B cell (primary cell): ENCODE data around the gene CKAP5.

Experiments used
- EZH2 ChIP-seq: IDR thresholded peaks from 2 replicates; pipeline ENCODE4 v1.6.1; 2012; ENCODE audit warnings: borderline replicate concordance, low read depth, mild to moderate bottlenecking, moderate library complexity, low read length; ENCODE audit not compliant: insufficient read depth, poor library complexity, severe bottlenecking
- TF ChIP-seq, protein P1 (sequence below): fragments of 200-600 bp; IDR thresholded peaks from one replicate; pipeline ENCODE4 v1.8.0; 2022; ENCODE audit warnings: antibody characterized with exemption, mild to moderate bottlenecking

DNA sequence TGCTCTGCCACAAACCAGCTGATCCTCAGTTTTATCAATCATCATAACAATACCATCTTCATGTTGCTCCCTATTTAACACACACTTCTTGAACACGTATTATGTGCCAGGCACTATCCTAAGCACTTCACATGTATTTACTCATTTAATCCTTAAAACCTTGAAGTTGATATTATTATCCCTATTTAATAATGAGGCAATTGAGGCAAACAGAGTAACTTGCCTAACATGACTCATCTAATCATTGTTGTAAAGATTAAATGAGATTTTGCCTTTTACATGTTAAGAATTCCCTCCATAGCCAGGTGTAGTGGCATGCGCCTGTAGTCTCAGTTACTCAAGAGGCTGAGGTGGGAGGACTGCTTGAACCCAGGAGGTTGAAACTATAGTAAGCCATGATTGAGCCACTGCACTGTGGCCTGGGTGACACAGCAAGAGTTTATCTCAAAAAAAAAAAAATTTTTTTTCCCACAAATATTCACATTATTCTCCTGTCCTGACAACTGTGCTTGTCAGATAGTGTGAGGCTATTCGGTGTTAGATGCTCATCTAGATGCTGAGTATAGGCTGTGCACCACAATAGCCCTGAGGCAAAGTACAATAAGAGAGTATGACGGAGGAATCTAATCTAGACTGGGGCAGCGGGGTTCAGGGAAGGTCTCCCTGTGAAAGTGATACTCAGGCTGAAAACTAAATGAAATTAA, 13.4 kb downstream of the CKAP5 start:
- TF ChIP-seq, protein P1, sequence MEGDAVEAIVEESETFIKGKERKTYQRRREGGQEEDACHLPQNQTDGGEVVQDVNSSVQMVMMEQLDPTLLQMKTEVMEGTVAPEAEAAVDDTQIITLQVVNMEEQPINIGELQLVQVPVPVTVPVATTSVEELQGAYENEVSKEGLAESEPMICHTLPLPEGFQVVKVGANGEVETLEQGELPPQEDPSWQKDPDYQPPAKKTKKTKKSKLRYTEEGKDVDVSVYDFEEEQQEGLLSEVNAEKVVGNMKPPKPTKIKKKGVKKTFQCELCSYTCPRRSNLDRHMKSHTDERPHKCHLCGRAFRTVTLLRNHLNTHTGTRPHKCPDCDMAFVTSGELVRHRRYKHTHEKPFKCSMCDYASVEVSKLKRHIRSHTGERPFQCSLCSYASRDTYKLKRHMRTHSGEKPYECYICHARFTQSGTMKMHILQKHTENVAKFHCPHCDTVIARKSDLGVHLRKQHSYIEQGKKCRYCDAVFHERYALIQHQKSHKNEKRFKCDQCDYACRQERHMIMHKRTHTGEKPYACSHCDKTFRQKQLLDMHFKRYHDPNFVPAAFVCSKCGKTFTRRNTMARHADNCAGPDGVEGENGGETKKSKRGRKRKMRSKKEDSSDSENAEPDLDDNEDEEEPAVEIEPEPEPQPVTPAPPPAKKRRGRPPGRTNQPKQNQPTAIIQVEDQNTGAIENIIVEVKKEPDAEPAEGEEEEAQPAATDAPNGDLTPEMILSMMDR, result no peak
- TF ChIP-seq EZH2, result no peak
